ENCODE measurements around the gene ATG13.

DNA sequence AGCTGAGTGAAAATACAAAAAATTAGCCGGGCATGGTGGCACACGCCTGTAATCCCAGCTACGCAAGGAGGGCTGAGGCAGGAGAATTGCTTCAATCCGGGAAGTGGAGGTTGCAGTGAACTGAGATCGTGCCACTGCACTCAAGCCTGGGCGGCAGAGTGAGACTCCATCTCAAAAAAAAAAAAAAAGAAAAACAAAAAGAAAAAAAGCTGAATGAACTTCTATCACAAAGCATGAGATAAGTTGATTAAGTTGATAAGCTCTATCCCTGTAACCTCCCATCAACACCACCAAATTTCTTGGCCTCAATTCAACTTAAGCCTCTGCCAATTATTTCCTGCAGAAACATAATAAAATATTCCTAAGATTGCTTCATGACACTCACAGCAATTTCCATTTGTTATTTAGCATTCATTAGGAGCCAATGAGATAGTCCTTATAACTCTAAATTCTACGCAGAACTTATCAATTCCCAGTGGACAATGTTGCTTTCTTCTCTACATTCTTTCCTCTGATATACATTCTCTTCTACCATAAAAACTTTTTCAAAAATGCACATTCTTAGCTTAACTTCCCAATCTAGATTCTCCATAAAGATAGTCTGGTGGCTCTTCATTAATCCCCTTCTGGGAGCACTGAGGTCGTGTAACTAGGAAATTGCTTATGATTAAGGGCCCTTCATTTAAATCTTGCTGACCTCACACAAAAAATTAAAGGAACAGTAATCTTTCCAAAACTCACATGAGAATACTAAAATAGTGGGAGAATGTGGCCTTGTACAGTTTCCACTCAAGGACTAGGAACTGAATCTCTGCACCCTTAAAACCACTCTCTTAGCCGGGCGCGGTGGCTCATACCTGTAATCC lies 26.4 kb upstream of the ATG13 start:
- TF ChIP-seq, protein P1, sequence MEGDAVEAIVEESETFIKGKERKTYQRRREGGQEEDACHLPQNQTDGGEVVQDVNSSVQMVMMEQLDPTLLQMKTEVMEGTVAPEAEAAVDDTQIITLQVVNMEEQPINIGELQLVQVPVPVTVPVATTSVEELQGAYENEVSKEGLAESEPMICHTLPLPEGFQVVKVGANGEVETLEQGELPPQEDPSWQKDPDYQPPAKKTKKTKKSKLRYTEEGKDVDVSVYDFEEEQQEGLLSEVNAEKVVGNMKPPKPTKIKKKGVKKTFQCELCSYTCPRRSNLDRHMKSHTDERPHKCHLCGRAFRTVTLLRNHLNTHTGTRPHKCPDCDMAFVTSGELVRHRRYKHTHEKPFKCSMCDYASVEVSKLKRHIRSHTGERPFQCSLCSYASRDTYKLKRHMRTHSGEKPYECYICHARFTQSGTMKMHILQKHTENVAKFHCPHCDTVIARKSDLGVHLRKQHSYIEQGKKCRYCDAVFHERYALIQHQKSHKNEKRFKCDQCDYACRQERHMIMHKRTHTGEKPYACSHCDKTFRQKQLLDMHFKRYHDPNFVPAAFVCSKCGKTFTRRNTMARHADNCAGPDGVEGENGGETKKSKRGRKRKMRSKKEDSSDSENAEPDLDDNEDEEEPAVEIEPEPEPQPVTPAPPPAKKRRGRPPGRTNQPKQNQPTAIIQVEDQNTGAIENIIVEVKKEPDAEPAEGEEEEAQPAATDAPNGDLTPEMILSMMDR (IDR thresholded peaks at IDR 0.05; ENCODE audit: low read depth, low read length, poor library complexity, severe bottlenecking), result no peak
- TF ChIP-seq EZH2phosphoT487 (IDR thresholded peaks at IDR 0.05; ENCODE audit: borderline replicate concordance, low read length), result no peak
